ENCODE results near the gene UBC. TPM values are rescaled to one million over a fixed set of nuclear protein-coding genes. Genes with fewer than 3 reads are reported as not detected.
A peak's percentile ranks its signal among the peaks of the same experiment; 100 is the strongest.

Gene UBC
- total and polyA plus RNA-seq, 9 of the 15 experiments (the other 6 are each of a cell fraction or from before 2014, with no cell fraction given) = 533 to 1,153 (median 813) TPM

DNA sequence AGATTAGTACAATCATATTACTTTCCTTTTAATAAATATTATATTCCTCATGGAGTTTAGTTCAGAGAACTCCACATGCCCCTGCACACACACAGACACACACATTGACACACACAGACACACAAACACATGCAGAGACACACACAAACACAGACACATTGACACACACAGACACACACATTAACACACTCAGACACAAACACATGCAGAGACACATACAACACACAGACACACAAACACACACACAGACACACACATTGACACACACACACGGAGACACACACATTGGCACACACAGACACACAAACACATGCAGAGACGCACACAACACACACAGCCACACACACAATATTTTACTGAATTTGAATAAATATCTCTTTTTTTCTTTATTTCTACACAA lies 38.3 kb downstream of the UBC start (continued):
- TF ChIP-seq, protein P1, sequence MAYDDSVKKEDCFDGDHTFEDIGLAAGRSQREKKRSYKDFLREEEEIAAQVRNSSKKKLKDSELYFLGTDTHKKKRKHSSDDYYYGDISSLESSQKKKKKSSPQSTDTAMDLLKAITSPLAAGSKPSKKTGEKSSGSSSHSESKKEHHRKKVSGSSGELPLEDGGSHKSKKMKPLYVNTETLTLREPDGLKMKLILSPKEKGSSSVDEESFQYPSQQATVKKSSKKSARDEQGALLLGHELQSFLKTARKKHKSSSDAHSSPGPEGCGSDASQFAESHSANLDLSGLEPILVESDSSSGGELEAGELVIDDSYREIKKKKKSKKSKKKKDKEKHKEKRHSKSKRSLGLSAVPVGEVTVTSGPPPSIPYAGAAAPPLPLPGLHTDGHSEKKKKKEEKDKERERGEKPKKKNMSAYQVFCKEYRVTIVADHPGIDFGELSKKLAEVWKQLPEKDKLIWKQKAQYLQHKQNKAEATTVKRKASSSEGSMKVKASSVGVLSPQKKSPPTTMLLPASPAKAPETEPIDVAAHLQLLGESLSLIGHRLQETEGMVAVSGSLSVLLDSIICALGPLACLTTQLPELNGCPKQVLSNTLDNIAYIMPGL (CRISPR knock-in tag; IDR thresholded peaks at IDR 0.05) = no peak
- TF ChIP-seq ZNF140 (CRISPR knock-in tag; IDR thresholded peaks at IDR 0.05) (no peak), LARP7 (IDR thresholded peaks at IDR 0.05) (peak; percentile 99), KDM2B (CRISPR knock-in tag; IDR thresholded peaks at IDR 0.05) (no peak), ATF1 (CRISPR knock-in tag; IDR thresholded peaks at IDR 0.05) (no peak), ATF1 (tag; IDR thresholded peaks at IDR 0.05) (no peak), GATAD2B (IDR thresholded peaks at IDR 0.05; ENCODE audit: borderline replicate concordance) (no peak), ASH1L (IDR thresholded peaks at IDR 0.05; ENCODE audit: borderline replicate concordance, low read depth, partially characterized antibody) (peak; percentile 54), ELF4 (CRISPR knock-in tag; IDR thresholded peaks at IDR 0.05) (peak; percentile 90), ZNF212 (CRISPR knock-in tag; IDR thresholded peaks at IDR 0.05) (no peak), ZNF668 (CRISPR knock-in tag; IDR thresholded peaks at IDR 0.05) (no peak), PTRF (tag; IDR thresholded peaks at IDR 0.05) (no peak), PCBP2 (IDR thresholded peaks at IDR 0.05; ENCODE audit: low read depth, low read length, poor library complexity, severe bottlenecking) (no peak), MEF2D (tag; conservative IDR thresholded peaks at IDR 0.05; ENCODE audit: low read depth) (no peak)
- TF ChIP-seq, protein P2, sequence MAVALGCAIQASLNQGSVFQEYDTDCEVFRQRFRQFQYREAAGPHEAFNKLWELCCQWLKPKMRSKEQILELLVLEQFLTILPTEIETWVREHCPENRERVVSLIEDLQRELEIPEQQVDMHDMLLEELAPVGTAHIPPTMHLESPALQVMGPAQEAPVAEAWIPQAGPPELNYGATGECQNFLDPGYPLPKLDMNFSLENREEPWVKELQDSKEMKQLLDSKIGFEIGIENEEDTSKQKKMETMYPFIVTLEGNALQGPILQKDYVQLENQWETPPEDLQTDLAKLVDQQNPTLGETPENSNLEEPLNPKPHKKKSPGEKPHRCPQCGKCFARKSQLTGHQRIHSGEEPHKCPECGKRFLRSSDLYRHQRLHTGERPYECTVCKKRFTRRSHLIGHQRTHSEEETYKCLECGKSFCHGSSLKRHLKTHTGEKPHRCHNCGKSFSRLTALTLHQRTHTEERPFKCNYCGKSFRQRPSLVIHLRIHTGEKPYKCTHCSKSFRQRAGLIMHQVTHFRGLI (CRISPR knock-in tag; IDR thresholded peaks at IDR 0.05) = no peak
- TF ChIP-seq, protein P3, sequence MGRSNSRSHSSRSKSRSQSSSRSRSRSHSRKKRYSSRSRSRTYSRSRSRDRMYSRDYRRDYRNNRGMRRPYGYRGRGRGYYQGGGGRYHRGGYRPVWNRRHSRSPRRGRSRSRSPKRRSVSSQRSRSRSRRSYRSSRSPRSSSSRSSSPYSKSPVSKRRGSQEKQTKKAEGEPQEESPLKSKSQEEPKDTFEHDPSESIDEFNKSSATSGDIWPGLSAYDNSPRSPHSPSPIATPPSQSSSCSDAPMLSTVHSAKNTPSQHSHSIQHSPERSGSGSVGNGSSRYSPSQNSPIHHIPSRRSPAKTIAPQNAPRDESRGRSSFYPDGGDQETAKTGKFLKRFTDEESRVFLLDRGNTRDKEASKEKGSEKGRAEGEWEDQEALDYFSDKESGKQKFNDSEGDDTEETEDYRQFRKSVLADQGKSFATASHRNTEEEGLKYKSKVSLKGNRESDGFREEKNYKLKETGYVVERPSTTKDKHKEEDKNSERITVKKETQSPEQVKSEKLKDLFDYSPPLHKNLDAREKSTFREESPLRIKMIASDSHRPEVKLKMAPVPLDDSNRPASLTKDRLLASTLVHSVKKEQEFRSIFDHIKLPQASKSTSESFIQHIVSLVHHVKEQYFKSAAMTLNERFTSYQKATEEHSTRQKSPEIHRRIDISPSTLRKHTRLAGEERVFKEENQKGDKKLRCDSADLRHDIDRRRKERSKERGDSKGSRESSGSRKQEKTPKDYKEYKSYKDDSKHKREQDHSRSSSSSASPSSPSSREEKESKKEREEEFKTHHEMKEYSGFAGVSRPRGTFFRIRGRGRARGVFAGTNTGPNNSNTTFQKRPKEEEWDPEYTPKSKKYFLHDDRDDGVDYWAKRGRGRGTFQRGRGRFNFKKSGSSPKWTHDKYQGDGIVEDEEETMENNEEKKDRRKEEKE (IDR thresholded peaks at IDR 0.05; ENCODE audit: borderline replicate concordance in 1 of 2, control insufficient read depth in 1 of 2, low read depth in 2 of 2, low read length in 1 of 2) = peak in 1 of 2 experiments; percentile 62; a peak in 1 of 4 replicates
- TF ChIP-seq, protein P4, sequence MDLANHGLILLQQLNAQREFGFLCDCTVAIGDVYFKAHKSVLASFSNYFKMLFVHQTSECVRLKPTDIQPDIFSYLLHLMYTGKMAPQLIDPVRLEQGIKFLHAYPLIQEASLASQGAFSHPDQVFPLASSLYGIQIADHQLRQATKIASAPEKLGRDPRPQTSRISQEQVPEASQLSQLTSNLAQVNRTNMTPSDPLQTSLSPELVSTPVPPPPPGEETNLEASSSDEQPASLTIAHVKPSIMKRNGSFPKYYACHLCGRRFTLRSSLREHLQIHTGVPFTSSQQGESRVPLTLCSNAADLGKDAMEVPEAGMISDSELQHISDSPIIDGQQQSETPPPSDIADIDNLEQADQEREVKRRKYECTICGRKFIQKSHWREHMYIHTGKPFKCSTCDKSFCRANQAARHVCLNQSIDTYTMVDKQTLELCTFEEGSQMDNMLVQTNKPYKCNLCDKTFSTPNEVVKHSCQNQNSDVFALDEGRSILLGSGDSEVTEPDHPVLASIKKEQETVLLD (IDR thresholded peaks at IDR 0.05) = peak; percentile 64; the same call in 1 of the 2 replicates
- TF ChIP-seq, protein P5, sequence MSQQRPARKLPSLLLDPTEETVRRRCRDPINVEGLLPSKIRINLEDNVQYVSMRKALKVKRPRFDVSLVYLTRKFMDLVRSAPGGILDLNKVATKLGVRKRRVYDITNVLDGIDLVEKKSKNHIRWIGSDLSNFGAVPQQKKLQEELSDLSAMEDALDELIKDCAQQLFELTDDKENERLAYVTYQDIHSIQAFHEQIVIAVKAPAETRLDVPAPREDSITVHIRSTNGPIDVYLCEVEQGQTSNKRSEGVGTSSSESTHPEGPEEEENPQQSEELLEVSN (IDR thresholded peaks at IDR 0.05; ENCODE audit: borderline replicate concordance in 1 of 2, extremely low read depth in 1 of 2, insufficient read depth in 1 of 2, insufficient read length in 1 of 2, low read depth in 1 of 2, low read length in 1 of 2, poor library complexity in 1 of 2, severe bottlenecking in 1 of 2) = no peak

Data from K562 (cell line).